Panc1 (cell line): ENCODE measurements around the gene ADIPOR2. TPM values are rescaled to one million over a fixed set of nuclear protein-coding genes. Genes with fewer than 3 reads are reported as not detected.
A peak's percentile ranks its signal among the peaks of the same experiment; 100 is the strongest.

ENCODE experiments used
- ATAC-seq: fragments of 200-7000 bp; cut with Tn5 transposase; 2 replicates; pipeline ENCODE4 v1.9.1; 2020; ENCODE audit warnings: mild to moderate bottlenecking, moderate library complexity
- BruUV-seq: library from RNA; stranded (reverse); fragments of 400-500 nt; replicated peaks from 2 replicates; lab custom pipeline; 2021; lab: Mats Ljungman, UMichigan
- CTCF ChIA-PET: fragments of 300-600 bp; sonication (Branson Sonifier 250); formaldehyde crosslinking; loops from one replicate; lab custom pipeline; 2022; ENCODE audit warnings: antibody characterized with exemption; lab: Charles Lee
- POLR2A ChIA-PET: fragments of 300-600 bp; sonication (Branson Sonifier 250); formaldehyde crosslinking; loops from one replicate; lab custom pipeline; 2022; ENCODE audit warnings: antibody characterized with exemption; lab: Charles Lee
- DNase-seq: peaks from one replicate; pipeline ENCODE4 v3.0.0-alpha.2; 2010; ENCODE audit warnings: low read depth, low spot score
- H3K27ac ChIP-seq: 2 replicates; pipeline ENCODE4 v1.5.1; 2011; ENCODE audit warnings: mild to moderate bottlenecking, low read length, inconsistent platforms
- H3K27me3 ChIP-seq: fragments of 200-500 bp; sonication (Bioruptor generic); 2 replicates; pipeline ENCODE4 v1.6.0; 2014; ENCODE audit warnings: low read length, inconsistent platforms; ENCODE audit not compliant: control insufficient read depth, insufficient read depth
- H3K36me3 ChIP-seq: fragments of 200-500 bp; sonication (Bioruptor generic); 2 replicates; pipeline ENCODE4 v1.5.1; 2014; ENCODE audit warnings: inconsistent platforms, mild to moderate bottlenecking, low read length, moderate library complexity; ENCODE audit not compliant: control insufficient read depth, insufficient read depth
- H3K4me1 ChIP-seq: 2 replicates; pipeline ENCODE4 v1.5.1; 2011; ENCODE audit warnings: inconsistent platforms, mild to moderate bottlenecking, low read length, moderate library complexity; ENCODE audit not compliant: control insufficient read depth, insufficient read depth
- H3K4me3 ChIP-seq, 2 experiments: 2 replicates each; pipeline ENCODE4 v1.5.1; 2011 to 2012; ENCODE audit warnings: low read depth in 2 of 2, low read length in 2 of 2, mild to moderate bottlenecking in 2 of 2, inconsistent platforms in 1 of 2, moderate library complexity in 1 of 2
- H3K9me3 ChIP-seq: fragments of 200-500 bp; sonication (Bioruptor generic); 2 replicates; pipeline ENCODE4 v1.5.1; 2014; ENCODE audit warnings: low read depth, mild to moderate bottlenecking, inconsistent platforms, low read length, moderate library complexity; ENCODE audit not compliant: control insufficient read depth, insufficient read depth
- POLR2AphosphoS5 ChIP-seq: IDR thresholded peaks from 2 replicates; pipeline ENCODE4 v1.6.1; 2012; ENCODE audit warnings: mild to moderate bottlenecking, low read depth, low read length, moderate library complexity
- SIN3A ChIP-seq: IDR thresholded peaks from 2 replicates; pipeline ENCODE4 v1.6.1; 2012; ENCODE audit warnings: low read depth, mild to moderate bottlenecking, low read length, moderate library complexity, borderline replicate concordance; ENCODE audit not compliant: insufficient read depth
- TCF7L2 ChIP-seq: IDR thresholded peaks from 2 replicates; pipeline ENCODE4 v1.6.1; 2011; ENCODE audit warnings: mild to moderate bottlenecking, low read depth, low read length, inconsistent platforms
- in situ Hi-C: cut with HindIII; loops from 2 replicates; pipeline ENCODE4 v1.10.0; 2016; ENCODE audit warnings: low sequenced_read_pairs, low pct_unique_long_range_greater_than_20kb
- intact Hi-C: fragments of 100-400 bp; cut with micrococcal nuclease; formaldehyde crosslinking; loops from one replicate; pipeline ENCODE4 v1.10.0; 2022; ENCODE audit not compliant: unreplicated experiment
- total RNA-seq: library from RNA; stranded (reverse); gene quantifications from one replicate; pipeline ENCODE4 v1.2.1, GENCODE V29; 2021; ENCODE audit not compliant: unreplicated experiment
- TF ChIP-seq, protein P1 (sequence below): fragments of 450-650 bp; IDR thresholded peaks from 2 replicates; pipeline ENCODE4 v1.5.1; 2017; ENCODE audit warnings: mild to moderate bottlenecking
- TF ChIP-seq, protein P2 (sequence below), 2 experiments: IDR thresholded peaks; 2 replicates each; pipeline ENCODE4 v1.6.1; 2011 to 2012; ENCODE audit warnings: low read depth in 2 of 2, control low read depth in 1 of 2, low read length in 1 of 2, mild to moderate bottlenecking in 1 of 2, moderate library complexity in 1 of 2; ENCODE audit not compliant: insufficient read depth in 1 of 2

The ADIPOR2 gene
- total RNA-seq, 1 experiment from 2014 or later = 76.0 TPM

DNA sequence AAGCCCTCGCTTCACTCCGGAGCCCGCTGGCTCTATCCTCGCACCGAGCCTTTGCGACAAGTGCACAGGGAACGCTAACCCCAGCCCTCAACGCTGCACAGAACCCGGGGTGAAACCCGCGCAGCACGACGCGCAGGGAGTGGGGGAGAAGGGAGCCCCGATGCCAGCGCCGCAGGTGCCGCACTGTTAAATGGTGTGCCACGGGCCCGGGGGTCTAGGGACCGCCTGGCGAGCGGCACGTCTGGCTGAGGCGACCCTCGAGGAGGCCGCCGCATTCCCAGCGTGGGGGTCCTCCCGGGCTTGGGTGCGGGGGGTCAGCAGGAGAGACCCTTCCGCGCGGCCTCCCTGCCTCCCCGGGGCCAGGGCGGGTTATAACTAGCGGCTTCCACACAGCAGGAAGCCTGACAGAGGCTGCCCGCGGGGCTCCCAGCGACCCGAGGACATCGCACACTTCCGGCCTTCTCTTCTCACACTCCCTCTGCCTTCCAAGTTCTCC is 105.7 kb downstream of the ADIPOR2 start:
- ATAC-seq (peak; percentile 40), DNase-seq (no peak)
- in situ Hi-C loops (no loop called here), intact Hi-C loops (loop anchor here (1.0 kb wide), 1 partner anchor 144 kb away; no protein-coding TSS in a partner anchor)
- peak overlapping the region; percentile 71 for H3K27ac ChIP-seq
- TF ChIP-seq, protein P1, sequence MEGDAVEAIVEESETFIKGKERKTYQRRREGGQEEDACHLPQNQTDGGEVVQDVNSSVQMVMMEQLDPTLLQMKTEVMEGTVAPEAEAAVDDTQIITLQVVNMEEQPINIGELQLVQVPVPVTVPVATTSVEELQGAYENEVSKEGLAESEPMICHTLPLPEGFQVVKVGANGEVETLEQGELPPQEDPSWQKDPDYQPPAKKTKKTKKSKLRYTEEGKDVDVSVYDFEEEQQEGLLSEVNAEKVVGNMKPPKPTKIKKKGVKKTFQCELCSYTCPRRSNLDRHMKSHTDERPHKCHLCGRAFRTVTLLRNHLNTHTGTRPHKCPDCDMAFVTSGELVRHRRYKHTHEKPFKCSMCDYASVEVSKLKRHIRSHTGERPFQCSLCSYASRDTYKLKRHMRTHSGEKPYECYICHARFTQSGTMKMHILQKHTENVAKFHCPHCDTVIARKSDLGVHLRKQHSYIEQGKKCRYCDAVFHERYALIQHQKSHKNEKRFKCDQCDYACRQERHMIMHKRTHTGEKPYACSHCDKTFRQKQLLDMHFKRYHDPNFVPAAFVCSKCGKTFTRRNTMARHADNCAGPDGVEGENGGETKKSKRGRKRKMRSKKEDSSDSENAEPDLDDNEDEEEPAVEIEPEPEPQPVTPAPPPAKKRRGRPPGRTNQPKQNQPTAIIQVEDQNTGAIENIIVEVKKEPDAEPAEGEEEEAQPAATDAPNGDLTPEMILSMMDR = no peak
- TF ChIP-seq POLR2AphosphoS5 (no peak), TCF7L2 (no peak), SIN3A (no peak)
- TF ChIP-seq, protein P2, sequence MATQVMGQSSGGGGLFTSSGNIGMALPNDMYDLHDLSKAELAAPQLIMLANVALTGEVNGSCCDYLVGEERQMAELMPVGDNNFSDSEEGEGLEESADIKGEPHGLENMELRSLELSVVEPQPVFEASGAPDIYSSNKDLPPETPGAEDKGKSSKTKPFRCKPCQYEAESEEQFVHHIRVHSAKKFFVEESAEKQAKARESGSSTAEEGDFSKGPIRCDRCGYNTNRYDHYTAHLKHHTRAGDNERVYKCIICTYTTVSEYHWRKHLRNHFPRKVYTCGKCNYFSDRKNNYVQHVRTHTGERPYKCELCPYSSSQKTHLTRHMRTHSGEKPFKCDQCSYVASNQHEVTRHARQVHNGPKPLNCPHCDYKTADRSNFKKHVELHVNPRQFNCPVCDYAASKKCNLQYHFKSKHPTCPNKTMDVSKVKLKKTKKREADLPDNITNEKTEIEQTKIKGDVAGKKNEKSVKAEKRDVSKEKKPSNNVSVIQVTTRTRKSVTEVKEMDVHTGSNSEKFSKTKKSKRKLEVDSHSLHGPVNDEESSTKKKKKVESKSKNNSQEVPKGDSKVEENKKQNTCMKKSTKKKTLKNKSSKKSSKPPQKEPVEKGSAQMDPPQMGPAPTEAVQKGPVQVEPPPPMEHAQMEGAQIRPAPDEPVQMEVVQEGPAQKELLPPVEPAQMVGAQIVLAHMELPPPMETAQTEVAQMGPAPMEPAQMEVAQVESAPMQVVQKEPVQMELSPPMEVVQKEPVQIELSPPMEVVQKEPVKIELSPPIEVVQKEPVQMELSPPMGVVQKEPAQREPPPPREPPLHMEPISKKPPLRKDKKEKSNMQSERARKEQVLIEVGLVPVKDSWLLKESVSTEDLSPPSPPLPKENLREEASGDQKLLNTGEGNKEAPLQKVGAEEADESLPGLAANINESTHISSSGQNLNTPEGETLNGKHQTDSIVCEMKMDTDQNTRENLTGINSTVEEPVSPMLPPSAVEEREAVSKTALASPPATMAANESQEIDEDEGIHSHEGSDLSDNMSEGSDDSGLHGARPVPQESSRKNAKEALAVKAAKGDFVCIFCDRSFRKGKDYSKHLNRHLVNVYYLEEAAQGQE (IDR thresholded peaks at IDR 0.05; ENCODE audit: insufficient read depth in 1 of 2, low read depth in 2 of 2, low read length in 1 of 2) = no peak
- POLR2A ChIA-PET = no interaction called here
- BruUV-seq = no TSS peak
- H3K9me3 ChIP-seq = no peaks in the 10 kb centered on the region
- no peaks in the 10 kb centered on the region for H3K27me3 ChIP-seq
- CTCF ChIA-PET = interaction anchor here (1.2 to 1.9 kb wide), 2 partner anchors 143 to 144 kb away, joined by 5 to 6 read pairs; no protein-coding TSS in a partner anchor
- no peaks in the 10 kb centered on the region; the same call in 1 of the 2 replicates for H3K36me3 ChIP-seq
- no peaks in the 10 kb centered on the region for H3K4me1 ChIP-seq
- peak overlapping the region; percentile 48 to 73 for H3K4me3 ChIP-seq

DNA sequence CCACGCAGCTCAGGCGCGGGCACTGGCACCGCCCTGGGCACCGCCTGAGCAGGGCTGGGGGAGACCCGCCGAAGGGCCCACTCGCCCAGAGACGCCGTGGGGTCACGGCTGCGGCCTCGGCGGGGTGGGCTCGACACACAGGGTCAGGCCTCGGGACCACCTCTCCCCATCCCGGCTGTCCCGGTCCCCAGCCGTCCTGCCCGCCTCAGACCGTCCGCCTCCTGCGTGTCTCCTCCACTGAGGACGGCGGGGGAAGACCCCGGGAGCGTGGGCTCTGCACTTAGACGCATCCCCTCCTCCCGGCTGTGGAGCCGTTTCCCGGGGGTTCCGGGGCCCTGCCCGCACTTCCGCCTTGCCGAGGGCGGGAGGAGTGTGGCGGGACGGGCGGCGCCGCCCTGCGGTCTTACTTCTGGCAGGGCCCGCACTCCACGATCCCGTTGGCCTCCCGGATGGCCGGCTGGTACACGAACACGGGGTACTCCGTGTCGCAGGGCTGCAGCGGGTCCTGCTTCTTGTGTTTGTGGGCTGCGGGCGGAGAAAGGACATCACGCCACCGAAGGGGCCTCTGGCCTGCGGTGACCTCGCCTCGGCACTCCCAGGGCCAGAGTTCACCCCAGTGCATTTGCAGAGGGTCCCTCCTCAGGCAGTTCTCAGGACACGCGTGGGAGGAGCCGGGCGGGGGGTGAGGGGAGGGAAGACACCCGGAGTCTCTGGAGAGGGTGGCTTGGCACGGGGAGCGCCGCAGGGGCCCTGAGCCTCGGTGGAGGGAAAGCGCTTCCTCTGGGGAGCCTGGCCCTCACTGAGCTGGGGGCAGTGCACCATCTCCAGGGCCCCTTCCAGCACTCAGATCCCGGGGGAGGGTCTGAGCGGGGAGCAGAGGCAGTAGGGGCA is 106.4 kb downstream of the ADIPOR2 start:
- Histone ChIP-seq H3K9me3 (no peaks in the 10 kb centered on the region), H3K36me3 (no peaks in the 10 kb centered on the region; the same call in 1 of the 2 replicates), H3K4me1 (no peaks in the 10 kb centered on the region), H3K27me3 (no peaks in the 10 kb centered on the region), H3K27ac (no peak overlapping the region), H3K4me3 (peak overlapping the region; percentile 48 to 73)
- POLR2A ChIA-PET = no interaction called here
- ATAC-seq (no peak), DNase-seq (no peak)
- intact Hi-C loops (no loop called here), in situ Hi-C loops (no loop called here)
- CTCF ChIA-PET = interaction anchor here (1.9 kb wide), 1 partner anchor 143 kb away, joined by 5 read pairs; no protein-coding TSS in a partner anchor
- TF ChIP-seq, protein P1 = no peak
- no peak for TF ChIP-seq TCF7L2
- no peak for TF ChIP-seq SIN3A
- no peak for TF ChIP-seq POLR2AphosphoS5
- TF ChIP-seq, protein P2 (IDR thresholded peaks at IDR 0.05; ENCODE audit: insufficient read depth in 1 of 2, low read depth in 2 of 2, low read length in 1 of 2) = no peak
- BruUV-seq = no TSS peak
